Kidney epithelial cell (primary cell): ENCODE measurements around the gene ZC3H7B. TPM values are rescaled to one million over a fixed set of nuclear protein-coding genes. Genes with fewer than 3 reads are reported as not detected.

Experiments
- DNase-seq: peaks from one replicate; pipeline ENCODE4 v3.0.0-alpha.2; 2010; ENCODE audit warnings: low read depth
- H3K27me3 ChIP-seq: 2 replicates; pipeline ENCODE4 v1.6.0; 2011; ENCODE audit warnings: low read length; ENCODE audit not compliant: control insufficient read depth, insufficient read depth
- H3K36me3 ChIP-seq: 2 replicates; pipeline ENCODE4 v1.5.1; 2011; ENCODE audit warnings: low read length; ENCODE audit not compliant: control insufficient read depth, insufficient read depth
- H3K4me3 ChIP-seq: 2 replicates; pipeline ENCODE4 v1.5.1; 2011; ENCODE audit warnings: low read depth, mild to moderate bottlenecking, control low read depth, low read length
- CTCF ChIP-seq: IDR thresholded peaks from 2 replicates; pipeline ENCODE4 v1.5.1; 2011; ENCODE audit warnings: mild to moderate bottlenecking, moderate library complexity, low read length, control low read depth, inconsistent platforms; ENCODE audit not compliant: insufficient read depth, poor library complexity, severe bottlenecking
- total RNA-seq: library from RNA; depleted of rRNA; stranded (reverse); fragments of >200 nt; gene quantifications from 2 replicates; pipeline ENCODE4 v1.2.3, GENCODE V29; 2015

ZC3H7B gene
- total RNA-seq, 1 donor from 2014 or later: 57.7 TPM

GRCh38 chr22:41260871-41261270 lies 40.5 kb upstream of the ZC3H7B start:
- no peak for DNase-seq
- peaks cover 8% of the 10 kb centered on the region for H3K36me3 ChIP-seq
- H3K4me3 ChIP-seq: no peak overlapping the region
- no peak for TF ChIP-seq CTCF
- no peaks in the 10 kb centered on the region for H3K27me3 ChIP-seq

- no peak for TF ChIP-seq CTCF
- H3K4me3 ChIP-seq: no peak overlapping the region
- no peaks in the 10 kb centered on the region for H3K27me3 ChIP-seq
- DNase-seq: no peak
- H3K36me3 ChIP-seq: peaks cover 8% of the 10 kb centered on the region
Measured at GRCh38 chr22:41261541-41262249, 39.6 kb upstream of the ZC3H7B start.

GRCh38 chr22:41262250-41262765 lies 39.0 kb upstream of the ZC3H7B start:
- no peak overlapping the region for H3K4me3 ChIP-seq
- DNase-seq: no peak
- no peak for TF ChIP-seq CTCF
- no peaks in the 10 kb centered on the region for H3K27me3 ChIP-seq
- peaks cover 7% of the 10 kb centered on the region for H3K36me3 ChIP-seq

- Histone ChIP-seq H3K4me3 (no peak overlapping the region), H3K27me3 (no peaks in the 10 kb centered on the region), H3K36me3 (peaks cover 10% of the 10 kb centered on the region)
- no peak for TF ChIP-seq CTCF
- no peak for DNase-seq
Measured at GRCh38 chr22:41263704-41264103, 37.6 kb upstream of the ZC3H7B start.

GRCh38 chr22:41264408-41264941 lies 36.9 kb upstream of the ZC3H7B start:
- DNase-seq: no peak
- no peaks in the 10 kb centered on the region for H3K27me3 ChIP-seq
- no peak for TF ChIP-seq CTCF
- no peak overlapping the region for H3K4me3 ChIP-seq
- peaks cover 10% of the 10 kb centered on the region for H3K36me3 ChIP-seq

- no peak for DNase-seq
- Histone ChIP-seq H3K27me3 (no peaks in the 10 kb centered on the region), H3K36me3 (peaks cover 4% of the 10 kb centered on the region), H3K4me3 (no peak overlapping the region)
- TF ChIP-seq CTCF: no peak
Measured at GRCh38 chr22:41267958-41268357, 33.4 kb upstream of the ZC3H7B start.
